Osteoblast (primary cell): ENCODE data around the gene PDGFD. TPM values are rescaled to one million over a fixed set of nuclear protein-coding genes. Genes with fewer than 3 reads are reported as not detected.

Experiments
- DNase-seq: peaks from one replicate; pipeline ENCODE4 v3.0.0; 2011; ENCODE audit warnings: low spot score, mixed read lengths; ENCODE audit not compliant: insufficient read length; ENCODE audit errors: missing footprints
- H2AFZ ChIP-seq: 2 replicates; pipeline ENCODE4 v1.6.0; 2011; ENCODE audit warnings: mild to moderate bottlenecking, low read length
- H3K27ac ChIP-seq: 2 replicates; pipeline ENCODE4 v1.5.1; 2011; ENCODE audit warnings: mild to moderate bottlenecking, low read depth, low read length, moderate library complexity
- H3K27me3 ChIP-seq: 2 replicates; pipeline ENCODE4 v1.6.0; 2012; ENCODE audit warnings: mild to moderate bottlenecking, control low read depth, inconsistent platforms, low read length, moderate library complexity; ENCODE audit not compliant: insufficient read depth
- H3K36me3 ChIP-seq: 2 replicates; pipeline ENCODE4 v1.5.1; 2011; ENCODE audit warnings: mild to moderate bottlenecking, low read length, control low read depth, moderate library complexity; ENCODE audit not compliant: insufficient read depth
- H3K4me1 ChIP-seq: 2 replicates; pipeline ENCODE4 v1.5.1; 2011; ENCODE audit warnings: mild to moderate bottlenecking, low read length, control low read depth, moderate library complexity; ENCODE audit not compliant: insufficient read depth
- H3K4me2 ChIP-seq: 2 replicates; pipeline ENCODE4 v1.6.0; 2011; ENCODE audit warnings: mild to moderate bottlenecking, low read length; ENCODE audit not compliant: insufficient read depth
- H3K4me3 ChIP-seq: fragments of 200-600 bp; sonication (generic); 3 replicates; pipeline ENCODE4 v1.5.1; 2012; ENCODE audit warnings: mild to moderate bottlenecking, low read length, inconsistent platforms; ENCODE audit not compliant: insufficient read depth
- H3K79me2 ChIP-seq: 2 replicates; pipeline ENCODE4 v1.6.0; 2012; ENCODE audit warnings: mild to moderate bottlenecking, low read length, control low read depth, inconsistent platforms; ENCODE audit not compliant: insufficient read depth
- H3K9me3 ChIP-seq: 2 replicates; pipeline ENCODE4 v1.5.1; 2011; ENCODE audit warnings: low read depth, low read length, control low read depth
- H4K20me1 ChIP-seq: 2 replicates; pipeline ENCODE4 v1.6.0; 2012; ENCODE audit warnings: mild to moderate bottlenecking, low read length, control low read depth; ENCODE audit not compliant: insufficient read depth
- CTCF ChIP-seq: IDR thresholded peaks from 2 replicates; pipeline ENCODE4 v1.5.1; 2011; ENCODE audit warnings: mild to moderate bottlenecking, low read depth, low read length, moderate library complexity; ENCODE audit errors: extremely low read depth
- total RNA-seq: library from RNA; depleted of rRNA; stranded (reverse); fragments of >200 nt; gene quantifications from 2 replicates; pipeline ENCODE4 v1.2.3, GENCODE V29; 2012

Gene PDGFD
- total RNA-seq, 1 donor = 4.7 TPM

- Histone ChIP-seq H3K4me2 (no peak overlapping the region), H3K27me3 (no peaks in the 10 kb centered on the region), H4K20me1 (no peaks in the 10 kb centered on the region), H2AFZ (no peak overlapping the region), H3K36me3 (no peaks in the 10 kb centered on the region), H3K4me1 (no peaks in the 10 kb centered on the region), H3K27ac (no peak overlapping the region), H3K79me2 (no peaks in the 10 kb centered on the region), H3K4me3 (no peak overlapping the region), H3K9me3 (no peaks in the 10 kb centered on the region)
- TF ChIP-seq CTCF = no peak
- DNase-seq = no peak
These were observed 269.3 kb downstream of the PDGFD start for GRCh38 chr11:103894673-103895072.

- no peak for DNase-seq
- TF ChIP-seq CTCF = no peak
- Histone ChIP-seq H3K27ac (no peak overlapping the region), H2AFZ (no peak overlapping the region), H4K20me1 (no peaks in the 10 kb centered on the region), H3K36me3 (no peaks in the 10 kb centered on the region), H3K79me2 (no peaks in the 10 kb centered on the region), H3K4me2 (no peak overlapping the region), H3K9me3 (no peaks in the 10 kb centered on the region), H3K27me3 (no peaks in the 10 kb centered on the region), H3K4me1 (no peaks in the 10 kb centered on the region), H3K4me3 (no peak overlapping the region)
These were observed 269.9 kb downstream of the PDGFD start for GRCh38 chr11:103894034-103894433.

GRCh38 chr11:103893371-103893770 is 270.6 kb downstream of the PDGFD start:
- H2AFZ ChIP-seq = no peak overlapping the region
- no peak overlapping the region for H3K4me2 ChIP-seq
- H3K9me3 ChIP-seq = no peaks in the 10 kb centered on the region
- H3K79me2 ChIP-seq = no peaks in the 10 kb centered on the region
- H3K27ac ChIP-seq = no peak overlapping the region
- no peaks in the 10 kb centered on the region for H3K4me1 ChIP-seq
- H3K27me3 ChIP-seq = no peaks in the 10 kb centered on the region
- H4K20me1 ChIP-seq = no peaks in the 10 kb centered on the region
- DNase-seq = no peak
- no peaks in the 10 kb centered on the region for H3K36me3 ChIP-seq
- no peak overlapping the region for H3K4me3 ChIP-seq
- TF ChIP-seq CTCF = no peak

GRCh38 chr11:103892603-103893002 is 271.3 kb downstream of the PDGFD start:
- Histone ChIP-seq H3K36me3 (no peaks in the 10 kb centered on the region), H3K4me1 (no peaks in the 10 kb centered on the region), H3K4me3 (no peak overlapping the region), H3K79me2 (no peaks in the 10 kb centered on the region), H4K20me1 (no peaks in the 10 kb centered on the region), H3K9me3 (no peaks in the 10 kb centered on the region), H3K4me2 (no peak overlapping the region), H3K27ac (no peak overlapping the region), H2AFZ (no peak overlapping the region), H3K27me3 (no peaks in the 10 kb centered on the region)
- TF ChIP-seq CTCF = no peak
- DNase-seq = no peak
